HG03558 (cell line): ENCODE data around the gene GPR157.

Experiments
- ATAC-seq: cut with Tn5 transposase; IDR thresholded peaks from one replicate; pipeline ENCODE4 v1.9.1; 2021; ENCODE audit warnings: moderate number of reproducible peaks; ENCODE audit not compliant: unreplicated experiment; ENCODE audit errors: extremely low read depth

GPR157 gene

DNA sequence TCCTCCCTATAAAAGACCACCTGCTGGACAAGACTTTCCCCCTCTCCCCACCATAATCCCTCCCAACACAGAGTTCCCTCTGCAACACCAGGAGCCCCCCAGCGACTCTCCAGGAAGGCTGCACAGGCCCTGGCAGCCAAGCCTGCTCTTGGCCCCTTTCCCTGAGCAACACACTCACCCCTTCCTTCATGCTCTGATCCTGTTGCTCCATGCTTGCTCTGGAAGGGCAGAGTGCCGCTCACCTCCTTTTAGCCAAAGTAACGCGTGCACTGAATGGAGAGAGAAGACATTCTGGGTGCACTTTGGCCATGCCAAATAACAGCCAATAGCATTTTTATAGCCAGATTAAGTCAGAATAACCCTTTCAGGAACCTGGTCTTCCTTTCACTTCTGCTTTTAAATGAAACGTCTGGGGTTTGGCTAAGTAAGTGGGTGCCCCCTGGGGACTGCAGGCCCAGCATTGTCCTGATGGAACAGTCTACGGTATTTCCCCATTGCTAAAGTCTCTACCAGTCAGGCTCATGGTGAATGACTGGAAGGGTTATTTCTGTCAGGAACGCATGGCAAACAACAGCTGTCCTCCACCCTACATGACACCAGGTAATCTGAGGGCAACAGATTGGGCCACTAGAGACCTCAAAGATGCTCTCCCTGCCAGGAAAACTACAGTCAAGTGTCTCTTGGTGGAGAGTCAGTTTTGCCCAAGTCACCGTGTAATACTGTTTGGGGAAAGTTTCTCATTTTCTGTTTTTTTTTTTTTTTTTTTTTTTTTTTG lies 59.4 kb downstream of the GPR157 start, which contains the start of gene SLC2A5:
TSS of gene SLC2A5 (minus strand) at position 310 of the 775 bp plus-strand sequence. CDS start at position 211, 99 bp downstream.
- ATAC-seq, result peak; percentile 58

GRCh38 chr1:9068981-9069325 lies 59.9 kb downstream of the GPR157 start:
- ATAC-seq, result no peak

DNA sequence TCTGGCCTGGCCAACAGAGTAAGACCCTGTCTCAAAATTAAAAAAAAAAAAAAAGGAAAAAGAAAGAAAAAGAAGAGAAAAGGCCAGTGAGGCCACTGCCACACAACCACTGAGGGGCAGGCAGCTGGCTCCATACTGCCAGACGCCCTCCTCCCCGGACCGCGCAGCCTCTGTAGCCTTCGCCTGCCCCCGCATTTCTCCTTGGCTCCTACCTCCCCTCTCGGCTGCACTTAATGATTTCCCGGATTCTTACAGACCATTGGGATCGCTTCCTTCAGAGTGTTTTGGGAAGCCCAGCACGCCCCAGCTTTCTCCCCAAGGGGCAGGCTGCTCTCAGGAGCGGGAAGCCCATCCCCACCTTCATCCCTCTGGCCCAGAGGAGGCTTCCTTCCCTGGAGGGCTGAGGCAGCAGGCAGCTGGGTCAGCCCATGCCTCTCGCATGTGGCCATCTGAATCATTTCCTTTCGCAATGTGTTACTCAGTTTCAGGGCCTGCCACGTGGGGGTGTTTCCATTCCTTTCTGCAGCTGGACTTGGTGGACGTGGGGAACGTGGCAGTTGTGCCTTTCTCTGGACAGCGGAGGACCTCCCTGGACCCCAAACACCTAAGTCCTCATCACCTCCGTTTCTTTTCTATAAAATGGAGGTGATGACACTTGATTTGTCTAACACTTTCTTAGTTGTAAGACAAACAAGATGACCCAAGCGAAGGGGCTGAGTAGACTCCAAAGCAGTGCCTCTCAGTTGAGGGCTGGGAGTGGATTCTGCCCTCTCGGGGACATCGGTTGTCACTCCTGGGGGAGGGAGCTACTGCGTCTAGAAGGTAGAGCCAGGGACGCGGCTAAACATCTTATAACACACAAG lies 61.7 kb downstream of the GPR157 start:
- ATAC-seq, result no peak

DNA sequence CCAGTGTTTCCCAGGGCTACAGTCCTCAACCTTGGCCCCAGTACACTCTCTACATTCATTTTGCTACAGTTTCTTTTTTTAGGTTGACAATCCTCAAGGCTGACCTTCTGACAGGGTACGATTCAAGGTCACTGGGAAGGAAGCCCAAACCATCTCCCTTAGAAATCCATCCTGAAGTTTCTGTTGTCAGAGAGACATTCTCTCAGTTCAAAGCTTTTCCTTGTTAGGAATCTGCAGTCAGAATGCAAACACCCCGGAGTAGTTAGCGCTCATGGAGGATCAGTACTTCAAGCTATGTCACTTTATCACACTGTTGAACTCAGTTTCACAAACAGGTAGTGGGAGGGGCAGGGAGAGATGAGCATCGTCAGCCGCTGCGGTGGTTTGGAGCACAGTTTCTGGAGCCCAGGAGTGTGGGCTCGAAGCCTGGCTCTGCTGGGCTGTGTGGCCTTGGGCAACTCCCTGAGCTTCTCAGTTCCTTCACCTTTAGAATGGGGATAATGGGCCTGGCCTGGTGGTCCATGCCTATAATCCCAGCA lies 63.6 kb downstream of the GPR157 start:
- ATAC-seq, result no peak

GRCh38 chr1:9062846-9063245 lies 66.1 kb downstream of the GPR157 start:
- ATAC-seq, result no peak

- no peak for ATAC-seq
Observed at GRCh38 chr1:9062021-9062471, 66.9 kb downstream of the GPR157 start.

- no peak for ATAC-seq
Observed at GRCh38 chr1:9061252-9061960, 67.5 kb downstream of the GPR157 start.

DNA sequence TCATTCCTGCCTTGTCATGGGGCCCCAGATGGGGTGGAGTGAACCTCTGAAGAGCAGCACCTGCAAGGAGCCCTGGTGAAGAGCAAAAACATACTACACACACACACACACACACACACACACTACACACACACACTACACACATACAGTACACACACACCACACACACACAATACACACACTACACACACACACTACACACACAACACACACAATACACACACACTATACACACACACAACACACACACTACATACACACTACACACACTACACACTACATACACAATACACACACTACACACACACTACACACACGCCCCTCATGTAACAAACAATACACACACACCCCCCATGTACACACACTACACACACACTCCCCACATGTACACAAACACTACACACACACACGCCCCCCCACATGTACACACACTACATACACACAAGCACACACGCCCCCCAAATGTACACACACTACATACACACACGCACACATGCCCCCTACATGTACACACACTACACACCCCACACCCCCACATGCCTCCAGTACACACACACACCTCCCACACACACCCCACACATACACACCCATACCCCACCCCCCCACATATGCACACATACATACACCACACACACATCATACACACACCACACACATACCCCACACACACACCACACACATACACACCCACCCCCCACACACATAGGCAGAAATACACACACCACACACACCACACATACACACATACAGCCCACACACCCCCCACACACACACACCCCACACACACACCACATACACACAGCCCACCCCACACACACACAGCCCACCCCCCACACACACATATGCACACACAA lies 68.8 kb downstream of the GPR157 start:
- ATAC-seq, result no peak

GRCh38 chr1:9058465-9058864 lies 70.4 kb downstream of the GPR157 start:
- ATAC-seq, result no peak

DNA sequence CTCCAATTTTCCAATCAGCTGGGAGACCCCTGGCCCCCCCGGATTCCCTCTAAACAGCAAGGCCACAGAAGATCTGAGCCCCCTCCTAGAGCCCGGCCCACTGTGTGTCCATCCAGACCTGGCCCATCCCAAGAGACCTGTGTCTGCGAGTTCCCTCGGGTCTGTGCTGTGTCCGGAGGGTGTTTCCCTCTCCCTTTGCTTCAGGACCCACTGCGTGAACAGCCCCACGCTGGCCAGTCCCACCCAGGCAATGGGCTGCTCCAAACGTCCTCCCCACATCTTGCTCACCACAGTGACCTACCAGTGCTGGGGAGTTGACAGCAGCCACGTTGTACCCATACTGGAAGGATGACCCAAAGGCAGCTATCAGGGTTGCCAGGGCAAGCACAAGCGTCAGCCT lies 71.1 kb downstream of the GPR157 start:
- no peak for ATAC-seq

DNA sequence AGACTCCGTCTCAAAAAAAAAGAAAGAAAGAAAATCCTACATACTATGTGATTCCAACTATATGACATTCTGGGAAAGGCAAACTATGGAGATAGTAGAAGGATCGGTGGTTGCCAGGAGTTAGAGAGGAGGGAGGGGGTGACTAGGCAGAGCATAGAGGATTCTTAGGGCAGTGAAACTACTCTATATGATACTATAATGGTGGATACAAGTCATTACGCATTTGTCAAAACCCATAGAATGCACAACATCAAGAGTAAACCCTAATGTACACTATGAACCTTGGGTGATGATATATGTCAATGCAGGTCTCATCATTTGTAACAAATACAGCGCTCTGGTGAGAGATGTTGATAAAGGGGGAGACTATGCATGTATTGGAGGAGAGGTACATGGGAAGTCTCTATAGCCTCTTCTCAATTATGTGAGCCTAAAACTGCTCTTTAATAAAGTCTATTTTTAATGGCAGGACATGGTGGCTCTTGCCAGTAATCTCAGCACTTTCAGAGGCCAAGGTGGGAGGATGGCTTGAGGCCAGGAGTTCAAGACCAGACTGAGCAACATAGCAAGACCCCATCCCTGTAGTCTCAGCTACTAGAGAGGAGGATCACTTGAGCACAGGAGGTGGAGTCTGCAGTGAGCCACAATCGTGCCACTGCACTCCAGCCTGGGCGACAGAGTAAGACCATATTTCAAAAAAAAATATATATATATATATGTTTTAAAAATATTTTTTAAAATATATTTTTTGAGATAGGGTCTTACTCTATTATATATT lies 76.4 kb downstream of the GPR157 start:
- no peak for ATAC-seq

DNA sequence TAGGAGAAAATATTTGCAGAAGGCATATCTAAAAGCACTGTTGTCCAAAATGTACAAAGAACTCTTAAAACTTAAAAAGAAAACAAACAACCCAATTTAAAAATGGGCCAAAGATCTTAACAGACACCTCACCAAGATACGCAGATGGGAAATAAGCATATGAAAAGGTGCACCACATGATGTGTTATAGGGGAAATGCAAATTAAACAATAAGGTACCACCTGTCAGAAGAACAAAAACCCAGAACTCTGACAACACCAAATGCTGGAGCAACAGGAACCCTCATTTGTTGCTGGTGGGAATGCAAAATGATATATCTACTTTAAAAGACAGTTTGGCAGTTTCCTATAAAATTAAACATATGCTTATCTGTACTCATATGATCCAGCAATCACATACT lies 77.5 kb downstream of the GPR157 start:
- no peak for ATAC-seq

GRCh38 chr1:9050803-9051202 lies 78.1 kb downstream of the GPR157 start:
- ATAC-seq, result no peak
